ENCODE results near the gene ATP5ME.
A peak's percentile ranks its signal among the peaks of the same experiment; 100 is the strongest.

The ATP5ME gene

DNA sequence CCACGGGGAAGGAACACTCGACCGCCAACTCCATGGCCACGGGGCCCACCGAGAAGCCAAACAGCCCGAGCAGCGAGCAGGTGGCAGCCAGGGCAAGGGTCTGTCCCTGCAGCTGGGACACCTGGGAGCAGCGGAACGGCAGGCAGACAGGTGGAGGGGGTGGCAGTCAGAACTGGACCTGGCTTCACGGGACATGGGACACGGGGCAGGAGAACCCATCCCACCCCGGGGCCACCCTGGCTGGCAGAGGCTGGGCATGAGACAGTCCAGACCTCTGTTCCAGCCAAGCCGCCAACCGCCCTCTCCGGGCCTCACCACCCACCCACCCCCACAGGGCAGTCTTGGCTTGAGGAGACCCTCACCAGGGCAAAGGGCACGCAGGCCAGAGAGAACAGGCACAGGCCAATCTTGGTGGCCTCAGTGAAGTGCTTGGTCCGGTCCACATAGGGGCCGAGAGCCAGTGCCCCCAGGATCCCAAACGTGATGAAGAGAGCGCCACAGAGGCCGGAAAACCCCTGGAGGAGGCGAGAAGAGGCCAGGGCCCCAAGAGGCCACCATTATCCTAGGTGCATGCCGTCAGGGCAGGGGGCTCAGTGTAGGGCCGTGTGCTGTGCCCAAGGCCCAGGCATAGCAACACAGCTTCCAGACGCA lies 9.3 kb upstream of the ATP5ME start:
- H3K4me3 ChIP-seq (ENCODE audit: low read depth, low read length) = no peak overlapping the region
- TF ChIP-seq, protein P1, sequence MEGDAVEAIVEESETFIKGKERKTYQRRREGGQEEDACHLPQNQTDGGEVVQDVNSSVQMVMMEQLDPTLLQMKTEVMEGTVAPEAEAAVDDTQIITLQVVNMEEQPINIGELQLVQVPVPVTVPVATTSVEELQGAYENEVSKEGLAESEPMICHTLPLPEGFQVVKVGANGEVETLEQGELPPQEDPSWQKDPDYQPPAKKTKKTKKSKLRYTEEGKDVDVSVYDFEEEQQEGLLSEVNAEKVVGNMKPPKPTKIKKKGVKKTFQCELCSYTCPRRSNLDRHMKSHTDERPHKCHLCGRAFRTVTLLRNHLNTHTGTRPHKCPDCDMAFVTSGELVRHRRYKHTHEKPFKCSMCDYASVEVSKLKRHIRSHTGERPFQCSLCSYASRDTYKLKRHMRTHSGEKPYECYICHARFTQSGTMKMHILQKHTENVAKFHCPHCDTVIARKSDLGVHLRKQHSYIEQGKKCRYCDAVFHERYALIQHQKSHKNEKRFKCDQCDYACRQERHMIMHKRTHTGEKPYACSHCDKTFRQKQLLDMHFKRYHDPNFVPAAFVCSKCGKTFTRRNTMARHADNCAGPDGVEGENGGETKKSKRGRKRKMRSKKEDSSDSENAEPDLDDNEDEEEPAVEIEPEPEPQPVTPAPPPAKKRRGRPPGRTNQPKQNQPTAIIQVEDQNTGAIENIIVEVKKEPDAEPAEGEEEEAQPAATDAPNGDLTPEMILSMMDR (IDR thresholded peaks at IDR 0.05; ENCODE audit: low read depth, low read length) = no peak
- in situ Hi-C loops (cut with HindIII; ENCODE audit: low sequenced_read_pairs) = no loop called here
- DNase-seq (ENCODE audit: low read depth, low spot score) = no peak

DNA sequence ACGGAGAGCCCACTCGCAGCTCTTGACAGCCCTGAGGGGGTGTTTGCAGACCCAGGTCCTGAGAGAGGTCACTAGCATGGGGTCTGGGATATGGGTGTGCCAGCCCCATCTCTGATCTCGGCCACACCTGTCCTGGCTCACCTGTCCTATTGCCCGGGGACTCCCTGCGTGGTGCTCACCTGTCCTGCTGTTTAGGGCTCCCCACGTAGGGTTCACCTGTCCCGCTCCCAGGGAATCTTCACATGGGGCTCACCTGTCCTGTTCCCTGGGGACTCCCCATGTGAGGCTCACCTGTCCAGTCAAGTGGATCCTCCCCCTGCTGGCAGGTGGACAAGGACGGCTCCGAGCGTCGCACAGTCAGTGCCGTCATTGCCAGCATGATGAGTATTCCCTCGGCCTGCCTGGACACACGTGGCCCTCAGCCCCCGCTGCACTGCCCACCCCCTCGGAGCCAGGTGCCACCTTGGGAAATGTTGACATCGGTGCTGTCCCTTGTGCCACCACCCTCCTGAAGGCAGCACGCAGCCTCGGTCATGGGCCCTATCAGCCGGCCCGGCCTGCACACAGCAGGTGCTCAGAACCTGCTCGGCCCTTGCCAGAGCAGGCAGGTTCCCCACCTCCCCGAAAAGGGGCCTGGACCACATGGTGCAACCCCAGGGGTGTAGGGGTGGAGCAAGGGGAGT lies 8.6 kb upstream of the ATP5ME start:
- H3K4me3 ChIP-seq (ENCODE audit: low read depth, low read length) = no peak overlapping the region
- DNase-seq (ENCODE audit: low read depth, low spot score) = no peak

DNA sequence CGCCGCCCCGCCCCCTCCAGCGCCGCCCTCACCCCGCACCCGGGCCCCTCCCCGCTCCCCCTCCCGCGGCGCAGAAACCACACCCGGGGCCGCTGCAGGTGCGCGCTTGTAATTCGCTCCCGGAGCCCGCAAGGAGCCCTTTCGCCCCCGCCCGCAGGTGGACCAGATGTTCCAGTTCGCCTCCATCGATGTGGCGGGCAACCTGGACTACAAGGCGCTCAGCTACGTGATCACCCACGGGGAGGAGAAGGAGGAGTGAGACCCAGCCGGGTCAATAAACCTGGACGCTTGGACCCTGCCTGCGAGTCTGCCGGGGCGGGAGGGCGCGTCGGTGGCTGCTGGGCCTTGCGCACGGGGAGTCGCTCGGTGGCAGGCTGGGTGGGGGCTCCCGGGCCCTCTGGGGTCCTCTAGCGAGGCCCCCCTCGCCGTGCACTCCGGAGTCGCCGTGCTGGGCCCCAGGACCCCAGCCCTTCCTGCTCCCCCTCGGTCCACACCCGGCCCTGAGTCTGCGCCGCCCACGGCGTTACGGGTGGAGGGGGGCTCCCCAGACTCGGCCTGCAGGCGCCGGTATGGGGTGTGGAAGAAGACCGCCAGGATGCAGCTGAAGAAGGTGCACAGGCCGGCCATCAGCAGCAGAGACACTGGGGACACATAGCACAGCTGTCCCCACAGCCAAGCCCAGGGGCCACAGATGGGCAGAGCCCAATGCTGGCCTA lies 7.8 kb upstream of the ATP5ME start:
- in situ Hi-C loops (cut with HindIII; ENCODE audit: low sequenced_read_pairs) = no loop called here

More for the DNA sequence above, 8.6 kb upstream of the ATP5ME start:
- TF ChIP-seq, protein P1 (IDR thresholded peaks at IDR 0.05; ENCODE audit: low read depth, low read length) = no peak
- in situ Hi-C loops (cut with HindIII; ENCODE audit: low sequenced_read_pairs) = no loop called here

GRCh38 chr4:680928-681645 lies 7.0 kb upstream of the ATP5ME start:
- no peak for DNase-seq (ENCODE audit: low read depth, low spot score)
- H3K4me3 ChIP-seq (ENCODE audit: low read depth, low read length) = peak overlapping the region; percentile 39
- TF ChIP-seq, protein P1 (IDR thresholded peaks at IDR 0.05; ENCODE audit: low read depth, low read length) = no peak
- in situ Hi-C loops (cut with HindIII; ENCODE audit: low sequenced_read_pairs) = no loop called here

More for the DNA sequence above, 7.8 kb upstream of the ATP5ME start:
- H3K4me3 ChIP-seq (ENCODE audit: low read depth, low read length) = no peak overlapping the region
- TF ChIP-seq, protein P1 (IDR thresholded peaks at IDR 0.05; ENCODE audit: low read depth, low read length) = no peak
- DNase-seq (ENCODE audit: low read depth, low spot score) = no peak

GRCh38 chr4:680551-680927 lies 6.5 kb upstream of the ATP5ME start:
- in situ Hi-C loops (cut with HindIII; ENCODE audit: low sequenced_read_pairs) = no loop called here
- TF ChIP-seq, protein P1 (IDR thresholded peaks at IDR 0.05; ENCODE audit: low read depth, low read length) = no peak
- no peak for DNase-seq (ENCODE audit: low read depth, low spot score)
- H3K4me3 ChIP-seq (ENCODE audit: low read depth, low read length) = no peak overlapping the region

DNA sequence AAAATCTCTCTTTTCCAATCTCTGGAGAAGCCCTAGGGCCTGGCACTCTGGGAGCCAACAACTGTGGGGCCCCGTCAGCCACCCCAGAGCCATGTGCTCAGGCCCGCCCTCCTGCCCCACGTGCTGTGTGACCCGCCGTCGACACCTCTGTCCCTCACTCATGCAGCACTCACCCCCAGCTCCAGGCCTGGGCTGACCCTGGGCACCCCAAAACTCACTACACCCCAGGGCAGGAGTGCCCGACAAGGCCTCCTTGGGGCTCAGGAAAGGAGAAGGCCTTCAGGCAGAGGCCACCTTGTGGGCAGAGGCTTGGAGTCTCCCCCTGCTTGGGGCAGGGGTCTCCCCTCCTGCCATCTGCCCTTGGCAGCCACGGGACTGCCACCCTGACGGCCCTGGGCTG lies 6.0 kb upstream of the ATP5ME start:
- no peak for DNase-seq (ENCODE audit: low read depth, low spot score)
- TF ChIP-seq, protein P1 (IDR thresholded peaks at IDR 0.05; ENCODE audit: low read depth, low read length) = no peak
- in situ Hi-C loops (cut with HindIII; ENCODE audit: low sequenced_read_pairs) = no loop called here
- H3K4me3 ChIP-seq (ENCODE audit: low read depth, low read length) = no peak overlapping the region

Data from astrocyte of the spinal cord (primary cell).